DOHH2 (cell line): ENCODE results near the gene KDM5B.
"Not testable (repeated sequence)": the region's sequence is repeated elsewhere in the genome, so short reads cannot be mapped to it uniquely, and the experiment has no call there.

Experiments
- EZH2phosphoT487 ChIP-seq: fragments of 200-600 bp; sonication (generic); IDR thresholded peaks from 2 replicates; pipeline ENCODE4 v1.6.1; 2017; ENCODE audit warnings: borderline replicate concordance, mild to moderate bottlenecking, antibody characterized with exemption, low read length, moderate library complexity, mixed read lengths
- TF ChIP-seq, protein P1 (sequence below): fragments of 200-600 bp; sonication (generic); IDR thresholded peaks from one replicate; pipeline ENCODE4 v1.5.1; 2014; ENCODE audit warnings: antibody characterized with exemption, mild to moderate bottlenecking, low read depth, low read length; ENCODE audit not compliant: poor library complexity, severe bottlenecking

DNA sequence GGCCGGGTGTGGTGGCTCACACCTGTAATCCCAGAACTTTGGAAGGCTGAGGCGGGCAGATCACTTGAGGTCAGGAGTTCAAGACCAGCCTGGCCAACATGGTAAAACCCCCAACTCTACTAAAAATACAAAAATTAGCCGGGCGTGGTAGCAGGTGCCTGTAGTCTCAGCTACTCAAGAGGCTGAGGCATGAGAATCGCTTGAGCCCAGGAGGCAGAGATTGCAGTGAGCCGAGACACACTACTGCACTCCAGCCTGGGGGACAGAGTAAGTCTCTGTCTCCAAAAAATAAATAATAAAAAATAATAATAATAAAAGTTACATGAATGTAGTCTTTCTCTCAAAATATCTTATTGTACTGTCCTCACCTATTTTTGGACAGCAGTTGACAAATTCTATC, 13.3 kb downstream of the KDM5B start:
- TF ChIP-seq, protein P1, sequence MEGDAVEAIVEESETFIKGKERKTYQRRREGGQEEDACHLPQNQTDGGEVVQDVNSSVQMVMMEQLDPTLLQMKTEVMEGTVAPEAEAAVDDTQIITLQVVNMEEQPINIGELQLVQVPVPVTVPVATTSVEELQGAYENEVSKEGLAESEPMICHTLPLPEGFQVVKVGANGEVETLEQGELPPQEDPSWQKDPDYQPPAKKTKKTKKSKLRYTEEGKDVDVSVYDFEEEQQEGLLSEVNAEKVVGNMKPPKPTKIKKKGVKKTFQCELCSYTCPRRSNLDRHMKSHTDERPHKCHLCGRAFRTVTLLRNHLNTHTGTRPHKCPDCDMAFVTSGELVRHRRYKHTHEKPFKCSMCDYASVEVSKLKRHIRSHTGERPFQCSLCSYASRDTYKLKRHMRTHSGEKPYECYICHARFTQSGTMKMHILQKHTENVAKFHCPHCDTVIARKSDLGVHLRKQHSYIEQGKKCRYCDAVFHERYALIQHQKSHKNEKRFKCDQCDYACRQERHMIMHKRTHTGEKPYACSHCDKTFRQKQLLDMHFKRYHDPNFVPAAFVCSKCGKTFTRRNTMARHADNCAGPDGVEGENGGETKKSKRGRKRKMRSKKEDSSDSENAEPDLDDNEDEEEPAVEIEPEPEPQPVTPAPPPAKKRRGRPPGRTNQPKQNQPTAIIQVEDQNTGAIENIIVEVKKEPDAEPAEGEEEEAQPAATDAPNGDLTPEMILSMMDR: not testable (repeated sequence)
- not testable (repeated sequence) for TF ChIP-seq EZH2phosphoT487
